ENCODE data around the gene SESN1.

DNA sequence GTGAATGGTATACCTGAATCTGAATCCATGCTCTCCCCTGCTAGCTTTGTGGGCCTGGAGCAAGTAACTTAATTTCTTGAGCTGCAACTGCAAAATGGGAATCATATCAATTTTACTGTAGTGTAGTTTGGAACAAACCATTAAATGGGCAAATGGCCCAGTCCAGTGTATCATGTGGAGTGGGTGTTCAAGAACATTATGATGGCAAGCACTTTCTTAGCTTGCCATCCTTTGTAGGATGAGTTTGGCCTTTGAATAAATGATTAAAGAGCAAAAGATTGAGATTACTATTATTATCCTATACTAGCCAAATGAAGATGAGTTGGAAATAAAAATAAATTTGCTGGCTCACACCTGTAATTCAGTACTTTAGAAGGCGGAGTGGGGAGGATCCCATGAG lies 120.4 kb downstream of the SESN1 start:
- TF ChIP-seq, protein P1, sequence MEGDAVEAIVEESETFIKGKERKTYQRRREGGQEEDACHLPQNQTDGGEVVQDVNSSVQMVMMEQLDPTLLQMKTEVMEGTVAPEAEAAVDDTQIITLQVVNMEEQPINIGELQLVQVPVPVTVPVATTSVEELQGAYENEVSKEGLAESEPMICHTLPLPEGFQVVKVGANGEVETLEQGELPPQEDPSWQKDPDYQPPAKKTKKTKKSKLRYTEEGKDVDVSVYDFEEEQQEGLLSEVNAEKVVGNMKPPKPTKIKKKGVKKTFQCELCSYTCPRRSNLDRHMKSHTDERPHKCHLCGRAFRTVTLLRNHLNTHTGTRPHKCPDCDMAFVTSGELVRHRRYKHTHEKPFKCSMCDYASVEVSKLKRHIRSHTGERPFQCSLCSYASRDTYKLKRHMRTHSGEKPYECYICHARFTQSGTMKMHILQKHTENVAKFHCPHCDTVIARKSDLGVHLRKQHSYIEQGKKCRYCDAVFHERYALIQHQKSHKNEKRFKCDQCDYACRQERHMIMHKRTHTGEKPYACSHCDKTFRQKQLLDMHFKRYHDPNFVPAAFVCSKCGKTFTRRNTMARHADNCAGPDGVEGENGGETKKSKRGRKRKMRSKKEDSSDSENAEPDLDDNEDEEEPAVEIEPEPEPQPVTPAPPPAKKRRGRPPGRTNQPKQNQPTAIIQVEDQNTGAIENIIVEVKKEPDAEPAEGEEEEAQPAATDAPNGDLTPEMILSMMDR (IDR thresholded peaks at IDR 0.05), result no peak
- TF ChIP-seq ZNF423 (CRISPR knock-in tag; IDR thresholded peaks at IDR 0.05) (no peak), ZNF263 (CRISPR knock-in tag; IDR thresholded peaks at IDR 0.05; ENCODE audit: low read depth) (no peak), SMAD4 (CRISPR knock-in tag; IDR thresholded peaks at IDR 0.05) (no peak), SP1 (CRISPR knock-in tag; conservative IDR thresholded peaks at IDR 0.05) (no peak), CREM (CRISPR knock-in tag; IDR thresholded peaks at IDR 0.05) (no peak), FOXJ3 (CRISPR knock-in tag; IDR thresholded peaks at IDR 0.05; ENCODE audit: borderline replicate concordance) (no peak)
- TF ChIP-seq, protein P2, sequence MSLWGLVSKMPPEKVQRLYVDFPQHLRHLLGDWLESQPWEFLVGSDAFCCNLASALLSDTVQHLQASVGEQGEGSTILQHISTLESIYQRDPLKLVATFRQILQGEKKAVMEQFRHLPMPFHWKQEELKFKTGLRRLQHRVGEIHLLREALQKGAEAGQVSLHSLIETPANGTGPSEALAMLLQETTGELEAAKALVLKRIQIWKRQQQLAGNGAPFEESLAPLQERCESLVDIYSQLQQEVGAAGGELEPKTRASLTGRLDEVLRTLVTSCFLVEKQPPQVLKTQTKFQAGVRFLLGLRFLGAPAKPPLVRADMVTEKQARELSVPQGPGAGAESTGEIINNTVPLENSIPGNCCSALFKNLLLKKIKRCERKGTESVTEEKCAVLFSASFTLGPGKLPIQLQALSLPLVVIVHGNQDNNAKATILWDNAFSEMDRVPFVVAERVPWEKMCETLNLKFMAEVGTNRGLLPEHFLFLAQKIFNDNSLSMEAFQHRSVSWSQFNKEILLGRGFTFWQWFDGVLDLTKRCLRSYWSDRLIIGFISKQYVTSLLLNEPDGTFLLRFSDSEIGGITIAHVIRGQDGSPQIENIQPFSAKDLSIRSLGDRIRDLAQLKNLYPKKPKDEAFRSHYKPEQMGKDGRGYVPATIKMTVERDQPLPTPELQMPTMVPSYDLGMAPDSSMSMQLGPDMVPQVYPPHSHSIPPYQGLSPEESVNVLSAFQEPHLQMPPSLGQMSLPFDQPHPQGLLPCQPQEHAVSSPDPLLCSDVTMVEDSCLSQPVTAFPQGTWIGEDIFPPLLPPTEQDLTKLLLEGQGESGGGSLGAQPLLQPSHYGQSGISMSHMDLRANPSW (CRISPR knock-in tag; conservative IDR thresholded peaks at IDR 0.05; ENCODE audit: low read depth), result no peak
- TF ChIP-seq, protein P3, sequence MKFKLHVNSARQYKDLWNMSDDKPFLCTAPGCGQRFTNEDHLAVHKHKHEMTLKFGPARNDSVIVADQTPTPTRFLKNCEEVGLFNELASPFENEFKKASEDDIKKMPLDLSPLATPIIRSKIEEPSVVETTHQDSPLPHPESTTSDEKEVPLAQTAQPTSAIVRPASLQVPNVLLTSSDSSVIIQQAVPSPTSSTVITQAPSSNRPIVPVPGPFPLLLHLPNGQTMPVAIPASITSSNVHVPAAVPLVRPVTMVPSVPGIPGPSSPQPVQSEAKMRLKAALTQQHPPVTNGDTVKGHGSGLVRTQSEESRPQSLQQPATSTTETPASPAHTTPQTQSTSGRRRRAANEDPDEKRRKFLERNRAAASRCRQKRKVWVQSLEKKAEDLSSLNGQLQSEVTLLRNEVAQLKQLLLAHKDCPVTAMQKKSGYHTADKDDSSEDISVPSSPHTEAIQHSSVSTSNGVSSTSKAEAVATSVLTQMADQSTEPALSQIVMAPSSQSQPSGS (CRISPR knock-in tag; IDR thresholded peaks at IDR 0.05; ENCODE audit: borderline replicate concordance, low read depth), result no peak
- TF ChIP-seq, protein P4, sequence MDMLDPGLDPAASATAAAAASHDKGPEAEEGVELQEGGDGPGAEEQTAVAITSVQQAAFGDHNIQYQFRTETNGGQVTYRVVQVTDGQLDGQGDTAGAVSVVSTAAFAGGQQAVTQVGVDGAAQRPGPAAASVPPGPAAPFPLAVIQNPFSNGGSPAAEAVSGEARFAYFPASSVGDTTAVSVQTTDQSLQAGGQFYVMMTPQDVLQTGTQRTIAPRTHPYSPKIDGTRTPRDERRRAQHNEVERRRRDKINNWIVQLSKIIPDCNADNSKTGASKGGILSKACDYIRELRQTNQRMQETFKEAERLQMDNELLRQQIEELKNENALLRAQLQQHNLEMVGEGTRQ (CRISPR knock-in tag; IDR thresholded peaks at IDR 0.05), result no peak
- TF ChIP-seq, protein P5, sequence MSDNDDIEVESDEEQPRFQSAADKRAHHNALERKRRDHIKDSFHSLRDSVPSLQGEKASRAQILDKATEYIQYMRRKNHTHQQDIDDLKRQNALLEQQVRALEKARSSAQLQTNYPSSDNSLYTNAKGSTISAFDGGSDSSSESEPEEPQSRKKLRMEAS (CRISPR knock-in tag; IDR thresholded peaks at IDR 0.05), result no peak
